ENCODE data around the gene RRM2. TPM values are rescaled to one million over a fixed set of nuclear protein-coding genes. Genes with fewer than 3 reads are reported as not detected.

The RRM2 gene
- total RNA-seq, 4 donors from 2014 or later, result 0.40 to 3.2 (median 2.0) TPM

GRCh38 chr2:10119027-10119325 lies 3.6 kb upstream of the RRM2 start:
- Histone ChIP-seq H3K4me3 (no peak overlapping the region), H3K36me3 (no peaks in the 10 kb centered on the region), H3K27ac (no peak overlapping the region), H3K9me3 (no peaks in the 10 kb centered on the region), H3K4me1 (peaks cover 0 to 39% (median 14%) of the 10 kb centered on the region in 3 donors), H3K27me3 (peaks cover 21% of the 10 kb centered on the region)
- ATAC-seq, result no peak
- no peak for TF ChIP-seq POLR2AphosphoS5 (IDR thresholded peaks at IDR 0.05)
- no peak for TF ChIP-seq EP300 (IDR thresholded peaks at IDR 0.05)
- no peak for TF ChIP-seq CTCF (IDR thresholded peaks at IDR 0.05)
- TF ChIP-seq POLR2A (IDR thresholded peaks at IDR 0.05), result no peak
- 93 to 94% methylated on average over 2 of the region's 3 CpGs for WGBS, 2 donors (ENCODE audit: low coverage in 1 of 2)

DNA sequence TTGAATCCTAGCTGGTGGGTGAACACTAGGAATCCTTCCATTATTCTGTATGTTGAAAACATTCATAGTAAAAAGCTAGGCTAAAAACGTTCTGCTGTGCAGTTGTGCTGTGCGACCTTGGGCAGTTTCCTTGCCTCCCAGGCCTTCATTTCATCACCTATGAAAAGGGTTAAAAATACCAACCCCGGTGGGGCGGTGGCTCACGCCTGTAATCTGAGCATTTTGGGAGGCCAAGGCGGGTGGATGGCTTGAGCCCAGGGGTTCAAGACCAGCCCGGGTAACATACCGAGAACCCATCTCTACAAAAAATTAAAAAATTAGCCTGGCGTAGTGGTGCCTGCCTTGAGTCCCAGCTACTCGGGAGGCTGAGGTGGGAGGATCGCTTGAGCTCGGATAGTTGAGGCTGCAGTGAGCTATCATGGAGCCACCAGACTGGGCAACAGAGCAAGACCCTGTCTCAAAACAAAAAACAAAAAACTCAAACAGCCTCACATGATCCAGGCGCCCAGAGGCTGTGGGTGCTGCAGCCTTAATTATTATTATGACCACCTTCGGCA lies 2.9 kb upstream of the RRM2 start:
- peaks cover 26% of the 10 kb centered on the region for H3K27me3 ChIP-seq
- WGBS, 2 donors (ENCODE audit: low coverage in 1 of 2), result 68 to 100% methylated on average over 1 to 12 of the region's 14 CpGs
- TF ChIP-seq EP300 (IDR thresholded peaks at IDR 0.05) (no peak), POLR2A (IDR thresholded peaks at IDR 0.05) (no peak), POLR2AphosphoS5 (IDR thresholded peaks at IDR 0.05) (no peak), CTCF (IDR thresholded peaks at IDR 0.05) (no peak)
- no peaks in the 10 kb centered on the region for H3K9me3 ChIP-seq
- no peak for ATAC-seq
- H3K36me3 ChIP-seq, result no peaks in the 10 kb centered on the region
- peaks cover 0 to 45% (median 14%) of the 10 kb centered on the region in 3 donors for H3K4me1 ChIP-seq
- peak overlapping the region; percentile 47 to 63 for H3K4me3 ChIP-seq
- H3K27ac ChIP-seq, result peak overlapping the region in 3 of 4 donors; percentile 77 to 82 (median 79)

- peaks cover 0 to 47% (median 14%) of the 10 kb centered on the region in 3 donors for H3K4me1 ChIP-seq
- H3K36me3 ChIP-seq, result no peaks in the 10 kb centered on the region
- peak; percentile 94 for ATAC-seq
- TF ChIP-seq EP300 (IDR thresholded peaks at IDR 0.05) (no peak), POLR2A (IDR thresholded peaks at IDR 0.05) (no peak), CTCF (IDR thresholded peaks at IDR 0.05) (peak in 2 of 4 experiments; percentile 13 to 37)
- no peaks in the 10 kb centered on the region for H3K9me3 ChIP-seq
- H3K27ac ChIP-seq, result peak overlapping the region in 3 of 4 donors; percentile 77 to 82 (median 79)
- peaks cover 29% of the 10 kb centered on the region for H3K27me3 ChIP-seq
- peak overlapping the region; percentile 47 to 63 for H3K4me3 ChIP-seq
- 0 to 5% methylated on average over 4 to 7 of the region's 60 CpGs for WGBS, 2 donors (ENCODE audit: low coverage in 1 of 2)
Observed at GRCh38 chr2:10120158-10120876, 2.2 kb upstream of the RRM2 start.

DNA sequence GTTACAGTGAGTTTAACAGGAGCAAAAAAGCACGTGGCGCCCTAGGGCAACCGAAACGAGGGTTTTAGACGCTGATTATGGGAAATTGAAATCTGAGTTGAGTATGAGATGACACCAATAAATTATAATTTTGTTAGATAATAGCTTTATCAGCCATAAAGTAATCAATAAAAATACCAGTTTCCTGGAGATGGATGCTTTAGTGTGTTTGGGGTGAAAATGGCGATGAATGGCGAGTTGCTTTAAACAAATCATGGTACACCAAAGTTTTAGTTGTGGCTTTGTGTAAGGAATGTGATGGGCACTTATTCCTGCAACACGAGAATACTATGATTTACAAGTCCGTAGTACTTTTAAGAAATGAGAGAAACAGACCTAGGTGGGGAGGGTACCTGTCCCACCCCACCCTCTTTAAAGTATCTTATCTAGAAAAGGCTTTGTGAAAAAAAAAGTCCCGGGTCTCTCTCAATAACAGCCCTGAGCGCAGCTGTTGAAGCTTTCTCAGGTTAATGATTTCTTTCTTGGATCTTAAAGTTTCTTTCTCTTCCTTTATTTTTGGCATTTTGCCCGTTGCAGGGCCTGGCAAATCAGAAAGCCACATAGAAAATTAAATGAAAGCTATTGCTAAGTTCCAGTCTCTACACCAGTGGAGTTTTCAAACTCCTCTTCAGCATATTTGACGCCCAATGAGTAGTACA lies 1.5 kb upstream of the RRM2 start:
- Histone ChIP-seq H3K4me3 (peak overlapping the region; percentile 47 to 63), H3K4me1 (peaks cover 0 to 47% (median 14%) of the 10 kb centered on the region in 3 donors), H3K27me3 (peaks cover 31% of the 10 kb centered on the region), H3K27ac (peak overlapping the region in 3 of 4 donors; percentile 77 to 82 (median 79)), H3K36me3 (no peaks in the 10 kb centered on the region), H3K9me3 (no peaks in the 10 kb centered on the region)
- TF ChIP-seq POLR2A (IDR thresholded peaks at IDR 0.05) (no peak), POLR2AphosphoS5 (IDR thresholded peaks at IDR 0.05) (no peak), CTCF (IDR thresholded peaks at IDR 0.05) (no peak), EP300 (IDR thresholded peaks at IDR 0.05) (no peak)
- WGBS, 2 donors (ENCODE audit: low coverage in 1 of 2), result 34 to 40% methylated on average over 6 to 13 of the region's 13 CpGs
- ATAC-seq, result no peak

Data from gastroesophageal sphincter (tissue), 4 donors.